ENCODE results near the gene VPS37C.

VPS37C gene

GRCh38 chr11:61090982-61091372 lies 70.2 kb downstream of the VPS37C start:
- peaks cover 2% of the 10 kb centered on the region for H3K36me3 Mint-ChIP-seq
- H3K4me1 Mint-ChIP-seq, result peaks cover 48% of the 10 kb centered on the region
- H3K27me3 Mint-ChIP-seq, result no peaks in the 10 kb centered on the region
- DNase-seq (ENCODE audit: low spot score in 2 of 2), result no peak
- H3K27ac Mint-ChIP-seq, result peak overlapping the region; percentile 22
- no peak for ATAC-seq (ENCODE audit: low read depth)
- H3K4me3 Mint-ChIP-seq, result no peak overlapping the region
- H3K9me3 Mint-ChIP-seq, result no peaks in the 10 kb centered on the region

GRCh38 chr11:61090521-61090920 lies 70.7 kb downstream of the VPS37C start:
- H3K36me3 Mint-ChIP-seq, result peaks cover 2% of the 10 kb centered on the region
- no peak for DNase-seq (ENCODE audit: low spot score in 2 of 2)
- no peak for ATAC-seq (ENCODE audit: low read depth)
- no peak overlapping the region for H3K4me3 Mint-ChIP-seq
- no peaks in the 10 kb centered on the region for H3K9me3 Mint-ChIP-seq
- H3K4me1 Mint-ChIP-seq, result peaks cover 44% of the 10 kb centered on the region
- H3K27ac Mint-ChIP-seq, result peak overlapping the region; percentile 22
- H3K27me3 Mint-ChIP-seq, result no peaks in the 10 kb centered on the region

GRCh38 chr11:61089806-61090491 lies 71.3 kb downstream of the VPS37C start:
- Mint-ChIP-seq H3K36me3 (peaks cover 2% of the 10 kb centered on the region), H3K4me3 (no peak overlapping the region), H3K4me1 (peaks cover 38% of the 10 kb centered on the region), H3K27ac (no peak overlapping the region), H3K9me3 (no peaks in the 10 kb centered on the region), H3K27me3 (no peaks in the 10 kb centered on the region)
- DNase-seq (ENCODE audit: low spot score in 2 of 2) (no peak), ATAC-seq (ENCODE audit: low read depth) (no peak)

- H3K36me3 Mint-ChIP-seq, result no peaks in the 10 kb centered on the region
- H3K27ac Mint-ChIP-seq, result no peak overlapping the region
- no peak for ATAC-seq (ENCODE audit: low read depth)
- no peak for DNase-seq (ENCODE audit: low spot score in 2 of 2)
- no peak overlapping the region for H3K4me3 Mint-ChIP-seq
- H3K4me1 Mint-ChIP-seq, result peaks cover 18% of the 10 kb centered on the region
- no peaks in the 10 kb centered on the region for H3K27me3 Mint-ChIP-seq
- H3K9me3 Mint-ChIP-seq, result no peaks in the 10 kb centered on the region
Measured at GRCh38 chr11:61087426-61088119, 73.7 kb downstream of the VPS37C start.

GRCh38 chr11:61083601-61084147 lies 77.6 kb downstream of the VPS37C start:
- Mint-ChIP-seq H3K27me3 (no peaks in the 10 kb centered on the region), H3K4me3 (no peak overlapping the region), H3K27ac (no peak overlapping the region), H3K9me3 (no peaks in the 10 kb centered on the region), H3K36me3 (no peaks in the 10 kb centered on the region), H3K4me1 (peaks cover 5% of the 10 kb centered on the region)
- no peak for ATAC-seq (ENCODE audit: low read depth)
- DNase-seq (ENCODE audit: low spot score in 2 of 2), result no peak

GRCh38 chr11:61082931-61083531 lies 78.2 kb downstream of the VPS37C start:
- ATAC-seq (ENCODE audit: low read depth) (no peak), DNase-seq (ENCODE audit: low spot score in 2 of 2) (no peak)
- peaks cover 5% of the 10 kb centered on the region for H3K4me1 Mint-ChIP-seq

GRCh38 chr11:61082062-61082870 lies 79.0 kb downstream of the VPS37C start:
- DNase-seq (ENCODE audit: low spot score in 2 of 2) (no peak), ATAC-seq (ENCODE audit: low read depth) (no peak)
- no peaks in the 10 kb centered on the region for H3K9me3 Mint-ChIP-seq
- H3K4me3 Mint-ChIP-seq, result no peak overlapping the region
- peaks cover 2% of the 10 kb centered on the region for H3K4me1 Mint-ChIP-seq
- no peaks in the 10 kb centered on the region for H3K27me3 Mint-ChIP-seq
- H3K27ac Mint-ChIP-seq, result no peak overlapping the region
- H3K36me3 Mint-ChIP-seq, result no peaks in the 10 kb centered on the region

More at GRCh38 chr11:61082931-61083531, 78.2 kb downstream of the VPS37C start:
- Mint-ChIP-seq H3K27ac (no peak overlapping the region), H3K9me3 (no peaks in the 10 kb centered on the region), H3K27me3 (no peaks in the 10 kb centered on the region), H3K4me3 (no peak overlapping the region), H3K36me3 (no peaks in the 10 kb centered on the region)

GRCh38 chr11:61080986-61081590 lies 80.1 kb downstream of the VPS37C start:
- Mint-ChIP-seq H3K4me1 (peaks cover 2% of the 10 kb centered on the region), H3K36me3 (no peaks in the 10 kb centered on the region), H3K27me3 (no peaks in the 10 kb centered on the region), H3K4me3 (no peak overlapping the region), H3K27ac (no peak overlapping the region), H3K9me3 (no peaks in the 10 kb centered on the region)
- no peak for ATAC-seq (ENCODE audit: low read depth)
- no peak for DNase-seq (ENCODE audit: low spot score in 2 of 2)

GRCh38 chr11:61080526-61080925 lies 80.7 kb downstream of the VPS37C start:
- no peak overlapping the region for H3K4me3 Mint-ChIP-seq
- H3K27me3 Mint-ChIP-seq, result no peaks in the 10 kb centered on the region
- no peak overlapping the region for H3K27ac Mint-ChIP-seq
- no peaks in the 10 kb centered on the region for H3K9me3 Mint-ChIP-seq
- H3K36me3 Mint-ChIP-seq, result no peaks in the 10 kb centered on the region
- H3K4me1 Mint-ChIP-seq, result peaks cover 2% of the 10 kb centered on the region
- DNase-seq (ENCODE audit: low spot score in 2 of 2) (no peak), ATAC-seq (ENCODE audit: low read depth) (no peak)
